Measurements from ENCODE around the gene MAGI2. TPM values are rescaled to one million over a fixed set of nuclear protein-coding genes. Genes with fewer than 3 reads are reported as not detected.

MAGI2 gene
- total and polyA plus RNA-seq, 2 experiments from 2014 or later = 3.5 to 4.1 TPM

DNA sequence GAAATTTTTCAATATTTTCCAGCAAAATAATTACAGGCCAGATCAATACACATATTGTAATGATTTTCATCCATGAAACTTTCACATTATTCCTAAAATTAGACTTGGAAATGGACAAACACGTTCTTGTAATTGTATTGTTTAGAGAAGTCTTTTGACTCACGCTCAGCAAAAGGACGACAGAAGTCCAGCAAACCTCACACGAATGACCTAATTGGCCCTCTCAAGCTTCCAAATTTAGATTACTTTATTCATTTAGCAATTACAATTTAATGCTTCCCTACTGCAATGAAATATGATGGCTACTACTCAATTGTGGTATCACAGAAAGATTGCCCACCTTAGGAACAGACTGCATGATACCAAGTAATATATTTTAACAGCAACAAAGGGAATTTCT is 702.2 kb downstream of the MAGI2 start:
- H3K4me1 ChIP-seq (ENCODE audit: insufficient read depth) = no peaks in the 10 kb centered on the region
- no peaks in the 10 kb centered on the region for H3K9me3 ChIP-seq (ENCODE audit: low read depth)
- WGBS, 2 experiments (ENCODE audit: low coverage in 1 of 2, low lambda C conversion rate in 2 of 2, missing lambda C conversion rate in 2 of 2) = 60 to 66% methylated on average over 4 of the region's 4 CpGs
- in situ Hi-C loops (cut with MboI) = no loop called here
- no peaks in the 10 kb centered on the region for H3F3A ChIP-seq (ENCODE audit: insufficient read depth)
- no peaks in the 10 kb centered on the region for H4K20me1 ChIP-seq (ENCODE audit: insufficient read depth)
- H3K27me3 ChIP-seq (replicated peaks; ENCODE audit: insufficient read depth) = no peaks in the 10 kb centered on the region
- no peak for DNase-seq
- H3K36me3 ChIP-seq (ENCODE audit: low read depth) = no peaks in the 10 kb centered on the region
- H3K9me2 ChIP-seq (ENCODE audit: insufficient read depth) = no peaks in the 10 kb centered on the region
- H3K4me2 ChIP-seq (ENCODE audit: unreplicated experiment) = no peak overlapping the region
- no peak overlapping the region for H3K4me3 ChIP-seq
- no peaks in the 10 kb centered on the region for H3K79me2 ChIP-seq (ENCODE audit: insufficient read depth)
- no peak overlapping the region for H2AFZ ChIP-seq
- H3K27ac ChIP-seq = no peak overlapping the region
- no peak for TF ChIP-seq EZH2 (IDR thresholded peaks at IDR 0.05; ENCODE audit: insufficient read depth, poor library complexity, severe bottlenecking)
- no peak for TF ChIP-seq EZH2phosphoT487 (IDR thresholded peaks at IDR 0.05; ENCODE audit: insufficient read depth, low read depth)
- H3K9ac ChIP-seq = no peak overlapping the region

DNA sequence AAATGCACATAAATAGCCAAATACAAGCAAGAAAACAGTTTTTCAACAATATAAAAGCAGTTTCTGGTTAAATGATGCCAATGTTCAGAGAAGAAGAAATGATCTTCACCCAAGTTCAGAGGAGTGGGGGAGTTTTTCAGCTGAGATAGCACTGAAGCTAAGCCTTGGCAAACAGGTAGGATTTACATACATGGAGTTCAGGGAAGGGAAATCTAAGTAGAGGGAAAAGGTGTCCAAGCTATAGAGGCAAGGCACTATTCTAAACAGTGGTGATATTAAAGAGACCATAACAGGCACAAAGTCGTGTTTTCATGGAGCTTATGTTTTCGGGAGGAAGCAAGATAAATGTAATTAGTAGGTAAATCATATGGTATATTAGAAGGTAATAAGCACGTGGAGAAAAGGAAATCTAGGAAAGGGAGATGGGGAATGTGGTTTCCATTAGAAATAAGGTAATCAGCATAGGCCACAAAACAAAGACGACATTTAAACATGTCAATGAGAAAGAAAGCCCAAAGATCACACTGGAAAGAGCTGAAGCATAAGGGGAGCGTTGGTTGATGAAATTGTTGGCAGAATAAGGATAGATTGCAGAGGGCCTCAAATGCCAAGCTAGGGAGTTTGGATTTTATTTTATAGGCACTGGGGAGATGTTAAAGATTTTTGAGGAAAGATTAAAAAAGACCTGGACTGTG is 704.3 kb downstream of the MAGI2 start:
- in situ Hi-C loops (cut with MboI) = no loop called here
- Histone ChIP-seq H3K27ac (no peak overlapping the region), H3K4me3 (no peak overlapping the region), H3K9me2 (ENCODE audit: insufficient read depth) (no peaks in the 10 kb centered on the region), H3K27me3 (replicated peaks; ENCODE audit: insufficient read depth) (no peaks in the 10 kb centered on the region), H4K20me1 (ENCODE audit: insufficient read depth) (no peaks in the 10 kb centered on the region), H3K79me2 (ENCODE audit: insufficient read depth) (no peaks in the 10 kb centered on the region), H3K4me1 (ENCODE audit: insufficient read depth) (no peaks in the 10 kb centered on the region), H3F3A (ENCODE audit: insufficient read depth) (no peaks in the 10 kb centered on the region), H3K9ac (no peak overlapping the region), H3K4me2 (ENCODE audit: unreplicated experiment) (no peak overlapping the region), H3K36me3 (ENCODE audit: low read depth) (no peaks in the 10 kb centered on the region), H3K9me3 (ENCODE audit: low read depth) (no peaks in the 10 kb centered on the region), H2AFZ (no peak overlapping the region)
- DNase-seq = no peak
- TF ChIP-seq EZH2phosphoT487 (IDR thresholded peaks at IDR 0.05; ENCODE audit: insufficient read depth, low read depth) = no peak
- TF ChIP-seq EZH2 (IDR thresholded peaks at IDR 0.05; ENCODE audit: insufficient read depth, poor library complexity, severe bottlenecking) = no peak
- 72 to 73% methylated on average over 5 of the region's 5 CpGs for WGBS, 2 experiments (ENCODE audit: low coverage in 1 of 2, low lambda C conversion rate in 2 of 2, missing lambda C conversion rate in 2 of 2)

DNA sequence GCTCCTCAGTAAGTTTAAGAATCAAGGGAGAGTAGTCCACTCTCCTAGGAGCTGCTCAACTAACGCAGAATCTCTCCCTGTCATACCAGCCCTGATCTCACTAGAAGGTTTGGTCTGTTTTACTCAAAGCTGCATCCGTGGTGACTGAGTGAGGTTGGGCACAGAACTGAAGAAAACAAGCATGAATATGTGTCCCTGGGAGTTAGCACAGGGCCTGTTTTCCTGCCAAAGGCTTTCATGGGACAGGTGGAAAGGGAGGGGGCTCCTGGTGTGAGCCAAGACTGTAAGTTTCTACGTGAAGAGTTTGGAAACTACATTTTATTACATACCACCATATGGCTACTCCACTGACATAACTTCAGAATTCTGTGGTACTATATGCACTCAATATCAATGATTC is 705.9 kb downstream of the MAGI2 start:
- H3K36me3 ChIP-seq (ENCODE audit: low read depth) = no peaks in the 10 kb centered on the region
- DNase-seq = no peak
- no peaks in the 10 kb centered on the region for H3K79me2 ChIP-seq (ENCODE audit: insufficient read depth)
- H3K4me1 ChIP-seq (ENCODE audit: insufficient read depth) = no peaks in the 10 kb centered on the region
- H3K4me2 ChIP-seq (ENCODE audit: unreplicated experiment) = no peak overlapping the region
- no peak overlapping the region for H2AFZ ChIP-seq
- TF ChIP-seq EZH2phosphoT487 (IDR thresholded peaks at IDR 0.05; ENCODE audit: insufficient read depth, low read depth) = no peak
- no peak for TF ChIP-seq EZH2 (IDR thresholded peaks at IDR 0.05; ENCODE audit: insufficient read depth, poor library complexity, severe bottlenecking)
- H3K4me3 ChIP-seq = no peak overlapping the region
- in situ Hi-C loops (cut with MboI) = no loop called here
- no peaks in the 10 kb centered on the region for H3K27me3 ChIP-seq (replicated peaks; ENCODE audit: insufficient read depth)
- 41 to 48% methylated on average over 3 of the region's 3 CpGs for WGBS, 2 experiments (ENCODE audit: low coverage in 1 of 2, low lambda C conversion rate in 2 of 2, missing lambda C conversion rate in 2 of 2)
- H3K9me3 ChIP-seq (ENCODE audit: low read depth) = no peaks in the 10 kb centered on the region
- no peaks in the 10 kb centered on the region for H4K20me1 ChIP-seq (ENCODE audit: insufficient read depth)
- no peak overlapping the region for H3K27ac ChIP-seq
- H3K9ac ChIP-seq = no peak overlapping the region
- no peaks in the 10 kb centered on the region for H3F3A ChIP-seq (ENCODE audit: insufficient read depth)
- H3K9me2 ChIP-seq (ENCODE audit: insufficient read depth) = no peaks in the 10 kb centered on the region

DNA sequence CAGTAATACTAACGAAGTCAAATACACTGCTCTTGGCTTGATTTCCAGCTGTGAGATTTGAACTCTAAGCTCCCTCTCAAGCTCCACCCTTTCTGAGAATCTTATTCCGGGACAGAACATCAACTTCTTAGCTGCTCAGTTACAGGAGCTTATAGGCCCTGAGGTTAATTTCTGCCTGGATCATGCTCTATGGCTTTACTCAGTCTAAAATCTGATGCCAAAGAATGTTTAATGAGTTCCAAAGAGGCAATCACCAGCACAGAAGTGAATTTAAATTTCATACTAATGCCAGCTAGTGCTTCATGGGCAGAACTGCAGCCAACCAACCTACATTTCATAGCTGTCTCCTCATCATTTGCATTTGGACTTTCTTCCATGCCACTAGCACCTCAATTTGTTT is 707.2 kb downstream of the MAGI2 start:
- whole genome bisulfite sequencing, 2 experiments (ENCODE audit: low coverage in 1 of 2, low lambda C conversion rate in 2 of 2, missing lambda C conversion rate in 2 of 2) = 33 to 49% methylated on average over 2 of the region's 2 CpGs
- Histone ChIP-seq H3K4me1 (ENCODE audit: insufficient read depth) (no peaks in the 10 kb centered on the region), H3K9me3 (ENCODE audit: low read depth) (no peaks in the 10 kb centered on the region)

More for the DNA sequence above, 707.2 kb downstream of the MAGI2 start:
- Histone ChIP-seq H3K27me3 (replicated peaks; ENCODE audit: insufficient read depth) (no peaks in the 10 kb centered on the region), H3K4me3 (no peak overlapping the region), H3K9ac (no peak overlapping the region), H3F3A (ENCODE audit: insufficient read depth) (no peaks in the 10 kb centered on the region), H3K36me3 (ENCODE audit: low read depth) (no peaks in the 10 kb centered on the region), H4K20me1 (ENCODE audit: insufficient read depth) (no peaks in the 10 kb centered on the region), H2AFZ (no peak overlapping the region), H3K79me2 (ENCODE audit: insufficient read depth) (no peaks in the 10 kb centered on the region), H3K4me2 (ENCODE audit: unreplicated experiment) (no peak overlapping the region), H3K27ac (no peak overlapping the region), H3K9me2 (ENCODE audit: insufficient read depth) (no peaks in the 10 kb centered on the region)
- TF ChIP-seq EZH2phosphoT487 (IDR thresholded peaks at IDR 0.05; ENCODE audit: insufficient read depth, low read depth) (no peak), EZH2 (IDR thresholded peaks at IDR 0.05; ENCODE audit: insufficient read depth, poor library complexity, severe bottlenecking) (no peak)
- DNase-seq = no peak
- in situ Hi-C loops (cut with MboI) = no loop called here
